Progenitor cell of endocrine pancreas (in vitro differentiated cells): ENCODE data around the gene ADGRE1. TPM values are rescaled to one million over a fixed set of nuclear protein-coding genes. Genes with fewer than 3 reads are reported as not detected.

Experiments used
- DNase-seq: peaks from one replicate; pipeline ENCODE4 v3.0.0; 2021; ENCODE audit warnings: low spot score; ENCODE audit not compliant: unreplicated experiment
- H3K27ac Mint-ChIP-seq: 2 replicates; pipeline ENCODE4 v1.8.0; 2021; ENCODE audit warnings: mild to moderate bottlenecking, moderate library complexity, mixed read lengths
- H3K27me3 Mint-ChIP-seq: 2 replicates; pipeline ENCODE4 v1.8.0; 2021; ENCODE audit warnings: mixed read lengths
- H3K36me3 Mint-ChIP-seq: 2 replicates; pipeline ENCODE4 v1.8.0; 2022; ENCODE audit warnings: mixed read lengths; ENCODE audit not compliant: insufficient read depth
- H3K4me1 Mint-ChIP-seq: 2 replicates; pipeline ENCODE4 v1.8.0; 2021; ENCODE audit warnings: low read depth, mixed read lengths
- H3K4me3 Mint-ChIP-seq: 2 replicates; pipeline ENCODE4 v1.8.0; 2021; ENCODE audit warnings: low read depth, mild to moderate bottlenecking, moderate library complexity, mixed read lengths
- H3K9me3 Mint-ChIP-seq: 2 replicates; pipeline ENCODE4 v1.8.0; 2021; ENCODE audit warnings: low read depth, mixed read lengths
- CTCF ChIP-seq: fragments of 200-600 bp; sonication (generic); IDR thresholded peaks from one replicate; pipeline ENCODE4 v1.5.0; 2021; ENCODE audit warnings: antibody characterized with exemption, mild to moderate bottlenecking; ENCODE audit not compliant: unreplicated experiment
- total RNA-seq: library from RNA; stranded (reverse); gene quantifications from 2 replicates; pipeline ENCODE4 v1.2.1, GENCODE V29; 2021

Gene ADGRE1
- total RNA-seq, 1 donor from 2014 or later, result not detected

- Mint-ChIP-seq H3K27me3 (peaks cover 23% of the 10 kb centered on the region), H3K4me1 (no peaks in the 10 kb centered on the region), H3K36me3 (no peaks in the 10 kb centered on the region), H3K4me3 (no peak overlapping the region), H3K9me3 (peaks cover 6% of the 10 kb centered on the region), H3K27ac (no peak overlapping the region)
- no peak for DNase-seq
- no peak for TF ChIP-seq CTCF
These were observed 32.6 kb upstream of the ADGRE1 start for GRCh38 chr19:6854758-6855157.

DNA sequence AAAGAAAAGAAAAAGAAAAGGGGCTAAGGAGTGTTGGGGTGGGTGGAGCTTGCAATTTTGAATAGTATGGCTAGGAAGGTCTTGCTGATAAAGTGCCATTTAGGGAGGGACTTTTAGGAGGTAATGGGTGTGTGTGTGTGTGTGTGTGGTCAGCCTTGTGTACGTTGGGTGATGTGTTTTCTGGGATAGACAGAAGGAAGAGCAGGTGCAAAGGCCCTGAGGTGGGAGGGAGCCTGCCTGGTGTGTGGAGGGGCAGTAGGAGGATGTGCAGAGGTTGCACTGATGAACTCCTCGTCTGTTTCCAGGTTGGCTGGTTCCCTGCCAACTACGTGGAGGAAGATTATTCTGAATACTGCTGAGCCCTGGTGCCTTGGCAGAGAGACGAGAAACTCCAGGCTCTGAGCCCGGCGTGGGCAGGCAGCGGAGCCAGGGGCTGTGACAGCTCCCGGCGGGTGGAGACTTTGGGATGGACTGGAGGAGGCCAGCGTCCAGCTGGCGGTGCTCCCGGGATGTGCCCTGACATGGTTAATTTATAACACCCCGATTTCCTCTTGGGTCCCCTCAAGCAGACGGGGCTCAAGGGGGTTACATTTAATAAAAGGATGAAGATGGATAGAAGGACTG lies 30.5 kb upstream of the ADGRE1 start:
- no peaks in the 10 kb centered on the region for H3K36me3 Mint-ChIP-seq
- no peak overlapping the region for H3K27ac Mint-ChIP-seq
- no peak for TF ChIP-seq CTCF
- peaks cover 23% of the 10 kb centered on the region for H3K27me3 Mint-ChIP-seq
- H3K4me3 Mint-ChIP-seq, result no peak overlapping the region
- peaks cover 6% of the 10 kb centered on the region for H3K9me3 Mint-ChIP-seq
- H3K4me1 Mint-ChIP-seq, result no peaks in the 10 kb centered on the region
- DNase-seq, result no peak

DNA sequence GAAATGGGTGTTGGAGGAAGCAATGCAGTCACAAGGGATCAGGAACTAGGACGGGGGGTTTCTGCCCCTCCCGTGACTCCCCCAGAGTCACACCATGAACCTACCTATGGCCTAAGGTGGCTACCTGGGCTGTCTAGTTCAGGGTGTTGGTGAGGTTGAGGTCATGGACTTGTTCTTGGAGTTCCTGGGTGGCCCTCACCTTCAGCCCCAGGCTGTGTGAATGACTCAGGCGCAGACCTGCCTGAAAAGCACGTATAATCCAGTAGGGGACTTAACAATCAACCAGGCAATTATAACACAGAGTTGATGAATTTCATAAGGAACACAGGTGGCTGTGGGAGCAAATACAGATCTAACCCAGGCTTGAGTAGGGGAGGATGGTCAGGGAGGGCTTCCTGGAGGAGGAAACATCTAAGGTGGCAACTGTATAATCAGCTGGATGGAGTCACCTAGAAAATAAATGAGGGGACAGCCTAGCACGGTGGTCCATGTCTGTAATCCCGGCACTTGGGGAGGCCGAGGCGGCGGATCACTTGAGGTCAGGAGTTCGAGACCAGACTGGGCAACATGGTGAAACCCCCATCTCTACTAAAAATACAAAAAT lies 25.6 kb upstream of the ADGRE1 start:
- H3K4me3 Mint-ChIP-seq, result no peak overlapping the region
- peak overlapping the region; percentile 18 for H3K27ac Mint-ChIP-seq

DNA sequence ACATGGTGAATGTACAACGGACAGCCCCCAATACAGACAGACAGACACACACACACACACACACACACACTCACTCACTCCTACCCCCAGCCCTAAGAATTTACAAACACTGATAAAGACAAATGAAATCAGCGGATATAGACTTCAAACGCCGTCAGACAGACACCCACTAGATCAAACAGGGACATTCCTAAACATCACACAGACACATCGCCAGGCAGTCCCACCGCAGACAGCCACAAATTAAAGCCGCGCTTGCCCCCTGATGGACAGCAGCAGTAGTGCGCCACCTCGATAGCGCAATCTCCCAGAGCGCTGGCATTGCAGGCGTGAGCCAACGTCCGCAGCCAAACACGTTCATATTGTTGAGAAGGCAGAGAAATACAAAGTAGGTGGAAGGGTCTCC lies 24.7 kb upstream of the ADGRE1 start:
- Mint-ChIP-seq H3K9me3 (no peaks in the 10 kb centered on the region), H3K36me3 (no peaks in the 10 kb centered on the region), H3K4me3 (peak overlapping the region; percentile 66), H3K27ac (peak overlapping the region; percentile 18), H3K4me1 (peaks cover 4% of the 10 kb centered on the region), H3K27me3 (peaks cover 15% of the 10 kb centered on the region)
- DNase-seq, result peak; percentile 70
- TF ChIP-seq CTCF, result peak; percentile 83

More for the DNA sequence above, 25.6 kb upstream of the ADGRE1 start:
- peaks cover 4% of the 10 kb centered on the region for H3K4me1 Mint-ChIP-seq
- H3K9me3 Mint-ChIP-seq, result no peaks in the 10 kb centered on the region
- TF ChIP-seq CTCF, result no peak
- H3K36me3 Mint-ChIP-seq, result no peaks in the 10 kb centered on the region
- no peak for DNase-seq
- peaks cover 14% of the 10 kb centered on the region for H3K27me3 Mint-ChIP-seq

DNA sequence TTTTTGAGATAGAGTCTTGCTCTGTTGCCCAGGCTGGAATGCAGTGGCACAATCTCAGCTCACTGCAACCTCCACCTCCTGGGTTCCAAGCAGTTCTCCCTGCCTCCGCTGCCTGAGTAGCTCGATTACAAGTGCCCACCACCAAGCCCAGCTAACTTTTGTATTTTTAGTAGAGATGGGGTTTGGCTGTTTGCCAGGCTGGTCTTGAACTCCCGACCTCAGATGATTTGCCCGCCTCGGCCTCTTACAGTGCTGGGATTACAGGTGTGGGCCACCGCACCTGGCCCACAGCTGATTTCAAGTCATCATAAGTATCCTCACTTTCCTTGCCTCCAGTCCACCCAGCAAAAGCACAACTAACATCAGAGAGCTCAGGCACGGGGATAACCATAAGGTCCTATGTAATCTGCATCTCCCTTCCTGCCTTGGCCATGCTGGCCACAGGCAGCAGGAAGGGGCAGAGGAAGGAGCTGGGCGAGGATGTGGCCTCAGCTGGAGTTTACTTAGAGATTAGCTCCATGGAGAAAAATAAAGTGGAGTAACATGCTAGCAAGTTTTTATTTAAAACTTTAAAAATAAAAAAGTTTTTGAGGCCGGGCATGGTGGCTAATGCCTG lies 22.9 kb upstream of the ADGRE1 start:
- H3K4me1 Mint-ChIP-seq, result peaks cover 4% of the 10 kb centered on the region
- no peak overlapping the region for H3K4me3 Mint-ChIP-seq
- H3K27ac Mint-ChIP-seq, result no peak overlapping the region
- DNase-seq, result no peak
- H3K9me3 Mint-ChIP-seq, result no peaks in the 10 kb centered on the region
- peaks cover 20% of the 10 kb centered on the region for H3K27me3 Mint-ChIP-seq
- no peak for TF ChIP-seq CTCF
- H3K36me3 Mint-ChIP-seq, result no peaks in the 10 kb centered on the region
